Measurements from ENCODE around the gene TSHZ2. TPM values are rescaled to one million over a fixed set of nuclear protein-coding genes. Genes with fewer than 3 reads are reported as not detected.

TSHZ2 gene
- total RNA-seq, 1 experiment from 2014 or later: 11.9 TPM

- no peak for DNase-seq (ENCODE audit: low read depth)
Observed at GRCh38 chr20:53195876-53196610, 223.9 kb downstream of the TSHZ2 start.

DNA sequence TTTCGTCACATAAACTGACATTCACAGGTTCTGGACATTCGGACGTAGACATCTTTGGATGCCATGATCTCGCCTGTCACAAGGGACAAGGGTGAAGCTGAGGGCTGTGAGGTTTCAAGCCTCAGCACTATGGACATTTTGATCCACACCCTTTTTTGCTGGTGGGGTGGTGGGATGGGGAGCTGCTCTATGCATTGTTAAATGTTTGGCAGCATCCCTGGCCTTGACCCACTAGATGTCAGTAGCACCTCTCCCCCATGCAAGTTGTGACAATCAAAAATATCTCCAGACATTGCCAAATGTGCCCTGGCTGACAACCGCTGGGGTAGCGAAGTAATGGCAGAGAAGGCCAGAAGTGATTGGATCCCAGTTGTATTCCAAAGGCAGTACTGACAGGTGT, 229.4 kb downstream of the TSHZ2 start:
- peak; percentile 23 for DNase-seq (ENCODE audit: low read depth)

- peak; percentile 87 for DNase-seq (ENCODE audit: low read depth)
Observed at GRCh38 chr20:53202777-53203176, 230.6 kb downstream of the TSHZ2 start.

GRCh38 chr20:53205046-53205445, 232.9 kb downstream of the TSHZ2 start:
- DNase-seq (ENCODE audit: low read depth): peak; percentile 26

- DNase-seq (ENCODE audit: low read depth): peak; percentile 26
Observed at GRCh38 chr20:53208110-53208832, 236.1 kb downstream of the TSHZ2 start.

DNA sequence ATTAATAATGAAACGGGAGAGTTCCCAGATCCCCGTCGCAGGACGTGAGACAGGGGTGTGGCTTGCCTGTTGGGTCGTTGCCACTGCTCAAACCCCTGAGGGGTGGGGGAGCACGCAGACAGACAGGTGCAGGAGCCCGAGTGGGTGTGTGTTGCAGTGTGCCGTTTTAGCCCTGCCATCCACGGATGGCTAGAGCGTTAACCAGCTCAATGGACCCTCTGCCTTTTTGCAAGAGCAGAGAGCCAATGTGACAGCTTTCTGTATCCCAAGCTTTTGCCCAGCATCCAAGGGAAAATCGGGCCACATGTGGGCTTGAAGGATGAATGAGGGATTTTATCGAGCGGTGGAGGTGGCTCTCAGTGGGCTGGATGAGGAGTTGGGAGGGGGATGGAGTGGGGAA, 237.9 kb downstream of the TSHZ2 start:
- no peak for DNase-seq (ENCODE audit: low read depth)

- no peak for DNase-seq (ENCODE audit: low read depth)
Observed at GRCh38 chr20:53210931-53211330, 238.8 kb downstream of the TSHZ2 start.

- no peak for DNase-seq (ENCODE audit: low read depth)
Observed at GRCh38 chr20:53212018-53212417, 239.9 kb downstream of the TSHZ2 start.

GRCh38 chr20:53214392-53214791, 242.2 kb downstream of the TSHZ2 start:
- DNase-seq (ENCODE audit: low read depth): no peak

GRCh38 chr20:53215166-53215565, 243.0 kb downstream of the TSHZ2 start:
- peak; percentile 62 for DNase-seq (ENCODE audit: low read depth)

- DNase-seq (ENCODE audit: low read depth): no peak
Observed at GRCh38 chr20:53216478-53216855, 244.3 kb downstream of the TSHZ2 start.

DNA sequence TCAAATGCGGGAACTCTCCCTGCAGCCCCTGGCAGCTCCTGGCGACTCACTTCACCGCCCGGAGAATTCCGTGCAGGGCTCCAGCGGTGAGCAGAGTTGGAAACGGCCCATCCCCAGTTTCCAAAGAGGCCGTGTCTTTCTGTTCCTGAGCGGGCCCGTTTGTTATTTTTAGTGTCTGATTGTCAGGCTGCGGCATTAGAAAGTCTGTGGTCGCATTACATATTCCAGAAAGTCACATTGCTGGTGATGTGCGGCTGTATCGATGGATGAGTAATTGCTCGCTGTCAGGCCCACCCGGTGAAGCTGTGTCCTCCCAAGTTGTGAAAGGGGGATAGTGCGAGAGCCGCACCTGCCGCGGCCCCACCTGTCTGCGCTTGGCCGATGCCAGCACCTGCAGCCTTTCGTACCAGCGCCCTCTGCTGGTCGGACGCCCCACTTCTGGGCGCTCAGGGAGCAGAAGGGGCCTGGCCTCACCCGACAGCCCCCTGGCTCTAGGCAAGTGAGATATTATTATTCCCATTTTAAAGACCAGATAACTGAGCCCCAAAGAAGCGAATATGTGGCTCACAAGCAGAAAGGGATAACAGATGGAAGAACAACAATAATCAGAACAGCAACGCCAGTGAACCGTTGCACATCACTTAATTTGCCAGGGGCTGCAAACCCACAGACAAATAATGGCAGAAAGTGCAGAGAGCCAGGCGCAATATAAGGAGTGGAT, 244.9 kb downstream of the TSHZ2 start:
- DNase-seq (ENCODE audit: low read depth): peak; percentile 35

GRCh38 chr20:53220482-53221307, 248.5 kb downstream of the TSHZ2 start:
- DNase-seq (ENCODE audit: low read depth): peak; percentile 47

- DNase-seq (ENCODE audit: low read depth): no peak
Observed at GRCh38 chr20:53221731-53222130, 249.6 kb downstream of the TSHZ2 start.

DNA sequence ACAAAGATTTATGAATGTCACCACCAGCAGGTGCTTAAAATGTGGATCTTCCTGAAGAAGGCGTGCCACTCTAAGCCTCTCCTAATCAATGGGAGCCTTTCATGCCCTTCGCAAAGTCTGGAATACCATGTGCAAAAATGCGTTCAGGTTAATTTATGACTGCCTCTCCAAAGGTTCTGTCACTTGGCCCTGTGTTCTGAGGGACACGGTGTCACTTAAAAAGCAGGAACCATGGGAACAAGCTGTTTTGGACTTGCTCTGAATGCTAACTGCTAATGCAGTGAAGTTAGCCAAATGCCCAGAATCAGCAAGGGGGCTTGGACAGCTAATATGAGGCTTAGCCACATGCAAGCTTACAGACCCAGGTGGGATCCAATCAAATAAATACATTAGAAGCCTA, 250.3 kb downstream of the TSHZ2 start:
- no peak for DNase-seq (ENCODE audit: low read depth)

- no peak for DNase-seq (ENCODE audit: low read depth)
Observed at GRCh38 chr20:53222932-53223331, 250.8 kb downstream of the TSHZ2 start.

DNA sequence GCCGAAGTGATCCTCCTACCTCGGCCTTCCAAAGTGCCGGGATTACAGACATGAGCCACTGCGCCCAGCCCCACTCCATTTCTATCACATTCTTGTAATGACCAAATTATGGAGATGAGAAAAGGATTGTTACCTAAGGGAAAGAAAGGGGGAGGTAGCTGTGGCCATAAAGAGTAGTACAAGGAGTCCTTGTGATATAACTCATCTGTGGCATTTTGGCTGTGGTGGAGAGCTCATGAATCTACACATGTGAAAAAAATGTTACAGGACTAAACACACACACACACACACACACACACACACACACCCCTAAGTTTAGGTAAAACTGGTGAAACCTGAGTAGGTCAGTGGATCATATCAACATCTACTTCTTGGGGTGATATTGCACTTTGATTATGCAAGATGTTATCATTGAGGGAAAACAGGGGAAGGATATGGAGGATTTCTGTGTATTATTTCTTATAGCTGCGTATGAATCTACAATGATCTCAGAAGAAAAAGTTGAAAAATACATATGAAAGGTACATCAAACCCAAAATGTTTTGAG, 251.5 kb downstream of the TSHZ2 start:
- DNase-seq (ENCODE audit: low read depth): peak; percentile 69

- DNase-seq (ENCODE audit: low read depth): peak; percentile 86
Observed at GRCh38 chr20:53224851-53225250, 252.7 kb downstream of the TSHZ2 start.

- no peak for DNase-seq (ENCODE audit: low read depth)
Observed at GRCh38 chr20:53226826-53227225, 254.7 kb downstream of the TSHZ2 start.

GRCh38 chr20:53227523-53227922, 255.4 kb downstream of the TSHZ2 start:
- DNase-seq (ENCODE audit: low read depth): peak; percentile 25

- no peak for DNase-seq (ENCODE audit: low read depth)
Observed at GRCh38 chr20:53231061-53231460, 258.9 kb downstream of the TSHZ2 start.
